Suppressor macrophage treated with lipopolysaccharide for 1 hour (primary cell): ENCODE measurements around the gene MED20.

ENCODE experiments used
- DNase-seq, 3 donors: peaks; one replicate each; pipeline ENCODE4 v3.0.0-alpha.2; 2020 to 2022

Gene MED20

GRCh38 chr6:41940759-41941279 is 19.9 kb upstream of the MED20 start:
- DNase-seq: peak; percentile 55 to 80 (median 57)

GRCh38 chr6:41939848-41940758 is 19.2 kb upstream of the MED20 start:
- DNase-seq: peak in 2 of 3 donors; percentile 19 to 25

- peak; percentile 69 to 76 (median 69) for DNase-seq
These were observed 18.4 kb upstream of the MED20 start for GRCh38 chr6:41939176-41939847.

DNA sequence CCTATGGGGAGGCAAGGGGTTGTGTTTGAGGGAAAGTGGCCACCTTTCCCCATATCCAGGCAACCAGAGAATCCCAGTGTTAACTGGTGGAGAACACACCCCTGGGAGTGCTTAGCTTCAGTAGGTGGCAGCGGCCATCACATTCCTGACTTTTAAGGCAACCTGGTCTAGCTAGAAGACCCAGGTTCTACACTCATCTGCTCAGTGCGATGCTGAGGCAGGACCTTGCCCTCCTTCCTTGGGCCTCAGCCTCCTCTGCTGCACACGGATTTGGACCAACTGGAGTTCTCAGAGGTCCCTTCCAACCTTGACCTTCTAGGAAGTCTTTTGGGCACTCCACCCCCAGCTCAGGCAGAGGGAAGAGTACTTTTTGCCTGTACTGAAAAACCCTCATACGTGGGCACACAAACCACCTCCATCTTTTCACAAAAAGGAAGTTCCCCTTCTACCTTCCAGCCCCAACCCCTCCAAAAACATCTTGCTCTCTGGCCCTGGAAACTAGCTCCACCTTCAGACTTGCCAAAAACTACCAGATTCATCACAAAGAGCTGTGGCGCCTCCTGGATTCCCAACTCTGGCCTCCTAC is 17.7 kb upstream of the MED20 start:
- DNase-seq: no peak

GRCh38 chr6:41937861-41938574 is 17.1 kb upstream of the MED20 start:
- peak; percentile 68 to 80 (median 75) for DNase-seq

DNA sequence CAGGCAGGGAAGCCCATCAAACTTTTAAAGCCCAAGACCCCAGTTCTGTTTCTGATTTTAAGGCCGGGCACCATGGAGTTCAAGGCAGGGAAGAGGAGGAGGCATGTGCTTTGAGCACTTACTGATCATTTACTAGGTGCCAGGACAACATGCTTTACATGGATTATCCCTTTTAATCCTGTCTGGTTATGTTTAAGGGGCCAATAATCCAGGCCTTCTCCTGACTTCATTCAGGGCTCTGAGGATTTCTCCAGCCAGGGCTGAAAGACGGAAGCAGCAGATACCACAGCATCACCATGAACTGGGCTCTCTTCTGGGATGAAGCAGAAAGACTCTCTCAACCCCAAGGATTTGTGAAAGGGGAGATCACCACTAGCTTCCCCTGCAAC is 16.5 kb upstream of the MED20 start:
- DNase-seq: no peak

DNA sequence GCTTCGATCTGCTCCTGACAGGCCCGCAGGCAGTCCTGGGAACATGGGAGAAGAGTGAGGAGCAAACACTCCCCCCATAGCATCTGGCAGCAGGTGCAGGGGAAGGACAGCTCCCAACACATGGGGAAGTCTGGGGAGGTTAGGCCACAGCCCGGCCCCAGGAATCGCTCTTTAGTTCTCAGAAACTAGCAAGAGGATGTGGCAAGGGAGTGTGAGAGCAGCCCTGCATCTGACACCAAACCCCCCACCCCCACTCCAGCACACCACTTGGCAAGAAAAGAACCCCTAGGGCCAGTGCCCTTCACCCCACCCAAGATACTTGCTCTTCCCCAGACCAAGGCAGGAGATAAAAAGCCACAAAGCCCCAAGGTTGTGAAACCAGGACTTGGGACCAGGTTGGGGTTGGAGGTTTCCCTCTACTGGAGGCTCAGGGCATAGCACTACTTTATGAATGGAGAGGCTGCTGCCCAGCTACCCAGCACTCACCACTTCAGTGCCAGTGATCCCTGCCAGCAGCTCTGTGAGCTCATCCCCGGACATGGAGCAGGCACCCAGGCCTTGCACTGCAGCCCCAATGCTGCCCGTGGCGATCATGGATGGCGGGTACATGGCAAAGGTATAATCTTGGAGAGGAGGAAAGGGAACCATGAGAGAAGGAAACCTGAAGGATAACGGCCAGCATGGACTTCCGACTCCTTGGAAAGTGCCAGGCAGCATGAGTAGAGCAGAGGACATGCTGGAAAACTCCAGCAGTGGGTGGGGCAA is 15.3 kb upstream of the MED20 start:
- peak; percentile 83 to 87 (median 85) for DNase-seq

- DNase-seq: no peak
These were observed 14.7 kb upstream of the MED20 start for GRCh38 chr6:41935685-41936072.

DNA sequence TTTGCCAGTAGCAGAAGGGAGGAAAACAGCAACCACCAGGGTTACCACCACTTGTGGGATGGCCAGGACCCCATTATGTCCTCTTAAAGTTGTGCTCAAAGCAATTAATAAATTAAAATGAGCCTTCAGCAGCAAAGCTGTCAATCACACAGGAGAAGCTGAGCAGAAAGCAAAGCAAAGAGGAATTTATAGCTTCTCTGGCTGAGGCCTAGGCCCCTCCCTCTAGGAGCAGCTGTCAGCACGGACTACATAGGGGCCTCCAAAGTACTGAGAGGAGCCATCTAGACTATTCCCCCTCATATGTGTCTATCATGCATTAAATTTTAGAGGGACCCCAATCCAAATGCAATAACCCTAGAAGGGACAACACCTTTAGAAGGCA is 14.2 kb upstream of the MED20 start:
- DNase-seq: no peak

- no peak for DNase-seq
These were observed 13.6 kb upstream of the MED20 start for GRCh38 chr6:41934278-41935192.

- no peak for DNase-seq
These were observed 11.4 kb upstream of the MED20 start for GRCh38 chr6:41932378-41932777.

GRCh38 chr6:41931792-41932191 is 10.9 kb upstream of the MED20 start:
- DNase-seq: no peak

- DNase-seq: peak; percentile 45 to 60 (median 52)
These were observed 9.0 kb upstream of the MED20 start for GRCh38 chr6:41929924-41930323.

GRCh38 chr6:41927253-41927652 is 6.3 kb upstream of the MED20 start:
- no peak for DNase-seq

DNA sequence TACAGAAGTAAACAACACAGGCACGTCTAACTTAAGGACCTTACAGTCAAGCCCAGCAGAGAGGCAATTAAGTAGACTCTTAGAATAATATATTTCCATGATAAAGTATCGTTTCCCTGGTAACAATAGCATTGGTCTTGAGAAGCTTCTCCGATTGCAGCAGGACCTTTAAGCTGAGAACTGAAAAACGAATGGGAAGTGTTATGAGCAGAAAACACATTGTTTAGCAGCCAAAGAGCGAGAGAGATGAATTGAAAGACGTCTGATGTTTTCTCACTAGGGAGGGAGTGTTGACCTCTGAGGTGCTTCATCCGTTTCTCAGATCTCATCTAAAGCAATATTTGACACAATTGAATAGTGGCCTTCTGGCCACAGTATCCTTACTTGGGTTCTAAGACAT is 1.2 kb upstream of the MED20 start:
- no peak for DNase-seq

DNA sequence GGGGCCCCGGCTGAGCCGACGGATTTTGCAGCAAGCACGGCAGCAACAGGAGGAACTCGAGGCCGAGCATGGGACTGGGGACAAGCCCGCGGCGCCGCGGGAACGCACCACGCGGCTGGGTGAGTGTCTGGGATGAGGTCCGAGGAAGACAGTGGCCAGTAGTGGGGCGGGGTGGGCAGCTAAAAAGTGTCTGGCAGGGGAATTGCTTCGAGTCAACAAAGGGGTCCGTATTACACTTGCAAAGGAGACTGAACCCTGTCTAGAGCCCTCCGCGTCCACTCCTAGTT is 716 bp upstream of the MED20 start:
- peak in 1 of 3 donors; percentile 68 for DNase-seq

GRCh38 chr6:41917528-41917927 is 3.4 kb downstream of the MED20 start:
- peak in 1 of 3 donors; percentile 49 for DNase-seq

DNA sequence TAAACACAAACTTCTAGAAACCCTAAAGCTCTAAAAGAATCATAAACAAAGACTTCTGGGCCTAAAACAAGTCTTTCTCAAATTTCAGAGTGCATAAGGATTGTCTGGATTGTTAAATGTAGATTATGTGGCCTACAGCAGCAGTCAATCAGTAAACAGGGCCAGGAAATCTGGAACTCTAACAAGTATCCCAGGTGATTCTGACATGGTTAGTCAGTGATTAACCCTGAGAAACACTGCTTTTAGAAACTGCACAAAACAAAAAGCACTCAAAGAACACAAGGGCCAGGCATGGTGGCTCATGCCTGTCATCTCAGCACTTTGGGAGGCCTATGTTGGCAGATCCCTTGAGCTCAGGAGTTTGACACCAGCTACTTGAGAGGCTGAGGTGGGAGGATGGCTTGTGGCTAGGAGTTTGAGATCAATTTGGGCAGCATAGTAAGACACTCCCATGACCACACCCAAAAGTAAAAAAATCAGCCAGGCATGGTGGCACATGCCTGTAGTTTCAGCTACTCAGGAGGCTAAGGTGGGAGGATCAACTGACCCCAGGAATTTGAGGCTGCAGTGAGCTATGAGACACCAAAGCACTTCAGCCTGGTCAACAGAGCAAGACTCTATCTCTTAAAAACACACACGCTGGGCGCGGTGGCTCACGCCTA is 5.9 kb downstream of the MED20 start:
- DNase-seq: no peak

GRCh38 chr6:41914343-41914742 is 6.6 kb downstream of the MED20 start:
- DNase-seq: no peak

DNA sequence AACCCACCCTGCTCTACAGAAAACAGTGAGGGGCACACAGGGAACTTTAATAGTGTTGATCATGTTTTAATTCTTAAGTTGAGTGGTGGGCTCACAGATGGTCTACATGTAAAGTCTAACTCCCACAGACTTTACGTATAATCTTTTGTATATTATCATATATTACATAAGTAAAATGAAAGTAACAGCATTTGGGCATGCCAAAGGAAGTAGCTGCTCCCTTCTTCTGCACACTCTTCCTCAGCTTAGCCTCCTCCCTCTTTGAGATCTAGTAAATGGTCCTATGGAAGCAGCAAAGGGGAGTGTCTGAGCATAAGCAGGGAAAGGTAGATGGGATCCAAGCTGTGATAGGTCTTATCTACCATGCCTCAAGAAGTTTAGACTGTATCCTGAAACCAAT is 11.2 kb downstream of the MED20 start:
- DNase-seq: no peak
